NCI-H2107 treated with DMSO at 0.1 percent for 48 hours (cell line): ENCODE results near the gene SUPT20HL1.
"Not testable (repeated sequence)": the region's sequence is repeated elsewhere in the genome, so short reads cannot be mapped to it uniquely, and the experiment has no call there.

Experiments used
- DNase-seq: peaks from one replicate; lab custom pipeline; 2025; ENCODE audit not compliant: unreplicated experiment; lab: John Stamatoyannopoulos, UW

SUPT20HL1 gene

GRCh38 chrX:24360272-24360671, at the start of gene SUPT20HL1:
SUPT20HL1 (plus strand) TSS chrX:24360639; CDS start chrX:24362761, 2,122 bp downstream.
- no peak for DNase-seq

DNA sequence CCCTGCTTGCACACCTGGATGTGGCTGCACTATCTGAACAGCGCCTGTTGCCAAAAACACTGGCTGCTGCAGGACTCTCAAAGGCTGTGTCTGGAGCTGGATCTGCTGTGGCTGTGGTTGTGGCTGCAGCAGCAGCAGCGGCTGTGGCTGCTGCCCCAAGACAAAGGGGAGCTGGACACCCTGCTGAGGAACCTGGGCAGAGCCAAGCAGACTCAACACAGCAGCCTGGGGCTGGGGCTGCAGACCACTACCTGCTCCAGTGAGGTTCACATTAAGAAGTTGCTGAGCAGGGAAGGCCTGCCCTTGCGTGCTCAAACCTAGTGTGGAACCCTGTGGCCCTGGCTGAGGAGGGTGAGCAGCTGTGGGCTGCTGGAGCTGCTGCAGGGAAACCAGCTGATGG, 49.5 kb upstream of the SUPT20HL1 start:
- DNase-seq: peak; percentile 41

DNA sequence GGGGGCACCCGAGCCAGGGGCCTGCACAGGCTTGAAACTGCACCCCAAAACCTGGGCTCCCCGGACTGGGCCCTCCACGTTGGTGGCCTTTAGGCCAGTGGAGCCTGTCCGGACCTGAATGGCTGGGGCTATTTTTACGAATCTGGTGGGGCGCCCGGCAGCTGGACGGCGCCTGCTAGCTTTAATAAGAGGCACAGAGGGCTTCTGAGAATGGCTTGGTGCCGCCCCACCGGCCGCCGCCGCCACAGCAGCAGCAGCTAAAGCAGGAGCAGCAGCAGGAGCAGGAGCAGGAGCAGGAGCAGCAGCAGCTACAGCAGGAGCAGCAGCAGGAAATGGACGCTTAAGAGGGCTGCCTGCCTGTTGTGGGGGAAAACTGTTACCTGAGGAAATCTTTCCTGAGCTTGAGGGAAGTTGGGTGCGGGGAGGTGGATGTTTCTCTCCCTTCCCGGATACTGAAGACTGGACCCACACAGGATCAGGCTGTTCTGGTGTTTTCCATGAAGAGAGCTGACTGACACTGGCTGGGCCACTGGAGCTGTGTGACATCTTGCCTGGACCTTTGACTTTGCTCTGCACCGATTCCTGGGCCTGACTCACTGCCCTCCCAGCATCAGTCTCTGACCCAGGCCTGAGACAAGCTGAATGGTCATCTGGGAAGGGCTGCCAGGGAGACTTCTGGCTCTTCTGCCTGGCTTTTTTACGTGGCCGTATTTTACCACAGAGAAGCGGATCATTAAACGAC, 48.8 kb upstream of the SUPT20HL1 start:
- not testable (repeated sequence) for DNase-seq

DNA sequence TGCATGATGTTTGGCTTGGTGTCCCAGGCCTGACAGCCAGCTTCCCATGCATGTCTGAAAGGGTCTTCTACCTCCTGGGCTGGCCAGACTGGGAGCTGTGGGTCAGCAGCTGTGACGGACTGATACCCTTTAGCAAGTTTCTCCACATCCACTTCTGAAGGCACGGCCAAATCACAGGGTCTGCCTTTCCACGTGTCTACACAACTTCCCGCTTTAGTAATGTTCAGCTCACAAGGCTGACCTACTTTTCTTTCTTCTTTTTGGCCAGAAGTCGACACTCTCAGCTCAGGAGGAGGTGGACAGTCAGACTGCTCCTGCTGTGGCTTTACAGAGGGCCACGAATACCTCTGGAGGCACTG, 48.2 kb upstream of the SUPT20HL1 start:
- not testable (repeated sequence) for DNase-seq

DNA sequence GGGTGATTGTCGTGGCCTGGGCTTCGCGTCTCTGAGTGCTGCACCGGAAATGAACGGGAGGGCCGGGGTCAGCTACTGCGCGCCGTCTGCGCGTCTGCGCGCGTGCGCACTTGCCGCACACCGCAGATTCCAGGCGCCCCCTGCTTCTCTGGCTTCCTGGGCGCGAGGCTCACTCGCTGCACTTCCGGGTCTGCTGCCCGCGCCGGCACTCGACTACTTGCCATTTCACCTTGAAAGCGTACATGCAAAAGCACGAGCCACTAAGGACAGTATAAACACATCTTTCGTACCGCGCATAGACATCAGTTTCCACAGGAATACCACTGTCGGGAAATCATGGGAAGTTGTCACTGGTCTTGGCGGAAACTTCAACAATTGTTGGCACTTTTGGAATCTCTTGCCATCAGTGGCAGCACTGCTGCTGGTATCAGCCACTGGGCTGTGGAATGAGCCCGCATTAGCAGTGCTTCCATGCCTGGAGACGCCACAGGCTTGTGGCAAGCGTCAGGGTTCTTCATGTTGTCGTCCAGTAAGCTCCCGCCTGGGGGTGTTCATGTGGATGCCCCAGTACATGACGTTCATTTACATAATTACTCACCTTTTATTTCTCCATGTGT, 46.3 kb upstream of the SUPT20HL1 start, which contains the start of gene SUPT20HL2:
Gene SUPT20HL2 (minus strand): TSS at position 51 of the 617 bp plus-strand sequence. CDS start 754 bp downstream, outside the sequence.
- no peak for DNase-seq

DNA sequence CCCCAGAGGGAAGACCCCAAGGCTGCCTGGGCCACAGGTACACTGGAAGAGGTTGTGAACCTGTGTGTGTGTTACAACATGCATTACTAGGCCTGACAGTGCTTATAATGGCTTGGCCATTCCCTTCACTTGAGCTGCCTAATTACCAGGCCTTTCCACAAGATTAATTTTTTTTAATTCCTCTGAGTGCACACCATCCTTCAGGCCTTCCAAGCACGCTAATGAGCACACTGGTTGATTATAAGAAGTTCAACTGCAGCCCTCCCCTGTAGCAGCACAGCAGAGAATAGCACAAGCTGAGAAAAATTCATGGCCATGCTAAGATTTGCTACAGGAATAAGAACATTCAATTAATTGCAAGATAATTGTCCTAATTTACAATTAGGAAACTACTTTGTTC, 44.3 kb upstream of the SUPT20HL1 start:
- DNase-seq: no peak

GRCh38 chrX:24317567-24317966, 42.9 kb upstream of the SUPT20HL1 start:
- DNase-seq: no peak

DNA sequence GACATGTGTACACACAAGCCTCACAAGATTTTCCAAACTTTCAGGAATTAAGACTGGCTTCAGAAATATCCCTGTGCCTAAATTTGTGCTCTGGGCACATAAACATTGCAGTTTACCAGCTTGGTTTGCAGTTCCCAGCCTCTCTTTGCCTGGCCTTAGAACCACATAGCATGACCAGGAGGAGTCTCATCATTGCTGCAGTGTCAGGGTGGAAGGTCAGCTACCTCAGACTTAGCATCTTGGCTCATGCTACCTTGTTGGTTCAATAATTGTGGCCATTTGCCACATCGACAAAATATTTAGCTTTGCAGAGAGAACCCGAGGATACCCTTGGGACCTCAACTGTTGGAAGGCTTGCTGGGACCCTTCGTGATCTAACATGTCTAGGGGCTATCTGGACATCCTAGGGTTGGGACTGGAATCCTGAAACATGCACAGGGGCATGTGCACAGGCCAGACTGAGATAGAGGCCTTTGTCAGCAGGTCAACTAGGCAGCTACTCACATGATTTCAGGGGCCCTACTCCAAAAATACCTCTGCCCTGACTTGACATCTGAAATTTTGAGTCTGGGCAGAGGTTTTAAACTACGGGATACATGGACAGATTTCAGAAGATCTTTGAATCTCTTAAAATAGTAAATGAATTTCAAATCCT, 38.6 kb upstream of the SUPT20HL1 start:
- no peak for DNase-seq

DNA sequence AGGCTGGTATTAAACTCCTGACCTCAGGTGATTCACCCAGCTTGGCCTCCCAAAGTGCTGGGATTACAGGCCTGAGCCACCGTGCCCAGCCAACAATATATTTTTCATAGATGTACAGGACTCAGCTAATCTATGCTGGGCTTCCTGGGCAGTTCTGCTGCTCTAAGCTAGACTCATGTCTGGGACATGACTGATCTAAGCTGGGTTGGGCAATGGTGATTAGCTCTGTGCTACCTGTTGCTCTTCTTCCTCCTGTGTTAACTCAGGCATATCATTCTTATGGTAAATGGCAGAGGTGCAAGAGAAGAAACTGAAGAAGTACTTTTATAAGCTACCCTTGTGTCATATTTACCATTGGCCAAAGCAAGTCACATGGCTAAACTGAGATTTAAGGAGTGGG, 35.2 kb upstream of the SUPT20HL1 start:
- DNase-seq: no peak

DNA sequence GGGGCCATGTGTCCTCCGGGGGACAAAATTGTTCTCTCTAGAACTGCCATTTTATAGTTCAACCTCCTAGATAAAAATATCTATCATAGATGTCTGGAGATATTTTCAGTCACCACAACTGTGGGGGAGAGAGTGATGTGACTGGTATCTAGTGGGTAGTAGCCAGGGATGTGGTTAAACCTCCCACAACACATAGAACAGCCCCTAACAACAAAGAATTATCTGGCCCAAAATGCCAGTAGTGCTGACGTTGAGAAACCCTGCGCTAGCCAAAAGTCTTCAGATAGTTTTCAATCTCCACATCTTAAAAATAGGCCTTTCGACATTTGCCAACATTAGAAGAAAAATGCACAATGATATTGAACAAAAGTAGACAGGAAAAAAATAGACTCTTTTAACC, 27.6 kb upstream of the SUPT20HL1 start:
- no peak for DNase-seq

- DNase-seq: no peak
Measured at GRCh38 chrX:24333371-24333770, 27.1 kb upstream of the SUPT20HL1 start.

DNA sequence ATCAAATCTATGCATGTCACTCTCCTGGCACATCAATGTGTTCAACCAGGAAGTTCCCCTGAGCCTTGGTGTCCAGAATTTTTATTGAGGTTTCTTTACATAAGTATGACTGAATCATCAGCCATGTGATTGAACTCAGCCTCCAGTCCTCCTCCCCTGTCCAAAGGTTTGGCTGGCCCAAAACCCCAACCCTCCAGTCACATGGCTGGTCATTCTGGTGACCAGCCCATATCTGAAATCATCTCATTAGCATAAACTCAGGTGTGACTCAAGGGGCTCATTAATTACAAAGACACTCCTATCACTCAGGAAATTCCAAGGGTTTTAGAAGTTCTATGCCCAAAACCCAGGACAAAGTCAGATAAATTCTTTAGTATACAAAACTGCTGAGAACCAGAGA, 26.0 kb upstream of the SUPT20HL1 start:
- DNase-seq: no peak

DNA sequence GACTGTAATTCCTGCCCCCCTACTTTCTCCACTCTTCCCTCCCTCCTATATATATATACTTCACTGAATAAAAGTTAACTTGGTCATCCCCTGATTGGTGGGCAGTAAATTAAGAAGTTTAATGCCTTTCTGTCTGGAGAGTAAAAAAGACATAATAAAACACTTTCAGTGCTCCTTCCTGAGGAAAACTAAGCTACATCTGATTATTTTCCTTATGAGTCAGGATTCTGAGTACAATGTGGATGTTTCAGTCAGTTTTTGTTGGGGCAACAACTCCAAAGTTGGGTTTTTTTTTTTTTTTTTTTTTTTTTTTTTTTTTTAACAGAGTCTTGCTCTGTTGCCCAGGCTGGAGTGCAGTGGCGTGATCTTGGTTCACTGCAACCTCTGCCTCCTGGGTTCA, 24.6 kb upstream of the SUPT20HL1 start:
- no peak for DNase-seq

- no peak for DNase-seq
Measured at GRCh38 chrX:24339911-24340310, 20.5 kb upstream of the SUPT20HL1 start.

DNA sequence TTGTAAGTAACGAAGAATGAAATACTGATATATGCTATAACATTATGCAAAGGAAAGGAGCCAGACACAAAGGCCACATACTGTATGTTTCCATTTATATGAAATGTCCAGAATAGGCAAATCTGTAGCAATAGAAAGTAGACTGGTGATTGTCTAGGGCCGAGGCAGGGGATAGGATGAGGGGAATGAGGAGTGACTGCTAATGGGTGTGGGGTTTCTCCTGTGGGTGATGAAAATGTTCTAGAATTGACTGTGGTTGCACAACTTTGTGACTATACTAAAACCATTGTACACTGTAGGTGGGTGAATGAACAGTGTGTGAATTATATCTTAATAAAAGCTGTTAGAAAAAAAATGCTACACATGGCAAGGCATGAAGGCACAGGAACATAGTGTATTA, 19.9 kb upstream of the SUPT20HL1 start:
- no peak for DNase-seq

- no peak for DNase-seq
Measured at GRCh38 chrX:24341795-24342194, 18.6 kb upstream of the SUPT20HL1 start.

GRCh38 chrX:24343719-24344118, 16.7 kb upstream of the SUPT20HL1 start:
- no peak for DNase-seq

DNA sequence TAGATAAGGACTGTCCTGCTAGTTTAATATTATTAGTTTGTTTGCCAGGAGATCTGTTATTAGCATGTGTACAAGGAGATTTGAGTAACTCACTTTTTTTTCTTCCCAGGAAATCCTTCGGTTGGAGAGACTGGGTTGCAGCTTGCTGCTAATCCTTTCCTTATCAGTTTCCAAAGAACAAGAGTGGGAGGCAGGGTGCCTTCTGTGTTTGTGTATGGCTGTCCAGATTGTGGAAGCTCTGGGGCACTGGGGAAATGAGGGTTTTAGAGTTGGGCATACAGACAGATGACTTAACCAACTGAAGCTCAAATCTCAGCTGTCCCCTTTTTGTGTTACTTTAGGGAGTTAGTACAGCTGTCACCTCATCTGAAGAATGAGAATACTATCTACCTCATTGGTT, 12.6 kb upstream of the SUPT20HL1 start:
- no peak for DNase-seq

DNA sequence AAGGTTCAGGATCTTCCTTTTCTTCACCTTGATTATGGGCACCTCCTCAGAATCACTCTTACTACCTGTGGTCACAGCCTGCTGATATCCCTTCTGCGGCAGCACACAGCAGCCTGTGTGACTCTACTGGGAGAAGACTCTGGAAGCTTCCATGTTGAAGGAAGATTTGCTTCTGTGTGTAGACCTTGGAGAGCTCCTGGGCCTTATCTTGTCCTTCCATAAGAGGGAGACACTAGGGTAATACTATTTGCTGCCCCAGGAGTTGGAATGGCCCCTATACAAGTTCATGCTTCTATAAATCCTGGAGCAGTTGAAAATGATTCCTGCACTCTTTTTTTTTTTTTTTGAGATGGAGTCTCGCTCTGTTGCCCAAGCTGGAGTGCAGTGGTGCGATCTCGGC, 10.2 kb upstream of the SUPT20HL1 start:
- DNase-seq: no peak

DNA sequence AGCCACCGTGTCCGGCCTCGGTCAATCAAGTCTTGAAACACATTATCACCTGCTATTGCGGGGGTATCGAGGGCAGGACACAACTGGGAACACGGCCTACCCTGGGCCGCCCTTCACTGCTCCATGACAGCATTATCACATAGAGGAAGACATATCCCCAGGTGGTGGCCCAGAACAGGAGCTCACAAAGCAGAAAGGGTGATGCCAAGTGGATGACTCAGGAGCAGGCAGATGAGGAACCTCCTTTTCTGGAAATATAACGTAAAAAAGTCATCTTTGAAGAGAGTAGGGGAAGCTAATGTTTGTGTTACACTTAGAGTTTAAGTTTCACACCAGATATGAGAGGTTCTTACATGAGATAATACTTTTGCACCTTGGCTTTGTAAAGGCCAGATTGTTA, 5.3 kb upstream of the SUPT20HL1 start:
- no peak for DNase-seq

DNA sequence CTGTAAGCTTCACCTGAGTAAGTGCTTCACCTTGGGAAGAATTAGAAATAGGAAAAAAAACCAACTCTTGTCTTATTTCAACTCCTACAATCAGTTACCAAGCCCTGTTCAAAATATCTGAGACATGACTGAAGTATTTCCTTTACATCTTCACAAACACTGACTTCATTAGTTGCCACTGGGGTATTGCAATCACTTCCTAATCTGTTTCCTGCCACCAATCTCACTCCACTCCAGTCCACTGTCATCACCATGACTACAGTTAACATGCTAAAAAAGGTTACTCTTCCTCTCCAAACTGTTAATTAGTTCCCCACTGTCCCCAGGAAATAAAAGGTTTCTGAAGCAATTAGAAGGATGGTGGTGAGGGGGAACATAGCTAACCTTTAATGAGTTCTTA, 3.3 kb upstream of the SUPT20HL1 start:
- DNase-seq: no peak

DNA sequence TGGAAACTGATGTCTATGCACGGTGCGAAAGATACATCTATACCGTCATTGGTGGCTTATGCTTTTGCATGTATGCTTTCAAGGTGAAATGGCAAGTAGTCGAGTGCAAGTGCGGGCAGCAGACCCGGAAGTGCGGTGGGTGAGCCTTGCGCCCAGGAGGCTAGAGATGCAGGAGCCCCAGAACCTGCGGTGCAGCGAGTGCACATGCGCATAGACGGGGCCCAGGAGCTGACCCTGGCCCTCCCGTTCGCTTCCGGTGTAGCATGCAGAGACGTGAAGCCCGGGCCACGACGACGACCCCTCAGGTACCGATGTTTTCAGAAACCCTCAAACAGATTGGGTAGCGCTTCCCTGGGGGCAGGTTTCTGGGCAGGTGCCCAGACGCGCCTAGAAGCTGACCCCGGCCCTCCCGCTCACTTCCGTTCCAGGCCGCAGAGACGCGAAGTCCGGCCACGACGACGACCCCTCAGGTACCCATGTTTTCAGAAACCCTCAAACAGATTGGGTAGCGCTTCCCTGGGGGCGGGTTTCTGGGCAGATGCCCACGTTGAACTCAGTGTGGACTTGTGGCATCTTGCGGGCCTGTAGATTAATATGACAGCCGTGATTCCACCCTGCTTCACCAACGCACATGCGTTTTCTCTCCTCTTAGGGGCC, 1.8 kb downstream of the SUPT20HL1 start:
- not testable (repeated sequence) for DNase-seq
